Kidney epithelial cell (primary cell): ENCODE data around the gene APOBR. TPM values are rescaled to one million over a fixed set of nuclear protein-coding genes. Genes with fewer than 3 reads are reported as not detected.

ENCODE experiments used
- DNase-seq: peaks from one replicate; pipeline ENCODE4 v3.0.0-alpha.2; 2010; ENCODE audit warnings: low read depth
- H3K27me3 ChIP-seq: 2 replicates; pipeline ENCODE4 v1.6.0; 2011; ENCODE audit warnings: low read length; ENCODE audit not compliant: control insufficient read depth, insufficient read depth
- H3K36me3 ChIP-seq: 2 replicates; pipeline ENCODE4 v1.5.1; 2011; ENCODE audit warnings: low read length; ENCODE audit not compliant: control insufficient read depth, insufficient read depth
- H3K4me3 ChIP-seq: 2 replicates; pipeline ENCODE4 v1.5.1; 2011; ENCODE audit warnings: low read depth, mild to moderate bottlenecking, control low read depth, low read length
- total RNA-seq: library from RNA; depleted of rRNA; stranded (reverse); fragments of >200 nt; gene quantifications from 2 replicates; pipeline ENCODE4 v1.2.3, GENCODE V29; 2015
- TF ChIP-seq, protein P1 (sequence below): IDR thresholded peaks from 2 replicates; pipeline ENCODE4 v1.5.1; 2011; ENCODE audit warnings: mild to moderate bottlenecking, moderate library complexity, low read length, control low read depth, inconsistent platforms; ENCODE audit not compliant: insufficient read depth, poor library complexity, severe bottlenecking

Gene APOBR
- total RNA-seq, 1 donor from 2014 or later: 0.21 TPM

- Histone ChIP-seq H3K4me3 (no peak overlapping the region), H3K36me3 (no peaks in the 10 kb centered on the region), H3K27me3 (peaks cover 2% of the 10 kb centered on the region)
- TF ChIP-seq, protein P1, sequence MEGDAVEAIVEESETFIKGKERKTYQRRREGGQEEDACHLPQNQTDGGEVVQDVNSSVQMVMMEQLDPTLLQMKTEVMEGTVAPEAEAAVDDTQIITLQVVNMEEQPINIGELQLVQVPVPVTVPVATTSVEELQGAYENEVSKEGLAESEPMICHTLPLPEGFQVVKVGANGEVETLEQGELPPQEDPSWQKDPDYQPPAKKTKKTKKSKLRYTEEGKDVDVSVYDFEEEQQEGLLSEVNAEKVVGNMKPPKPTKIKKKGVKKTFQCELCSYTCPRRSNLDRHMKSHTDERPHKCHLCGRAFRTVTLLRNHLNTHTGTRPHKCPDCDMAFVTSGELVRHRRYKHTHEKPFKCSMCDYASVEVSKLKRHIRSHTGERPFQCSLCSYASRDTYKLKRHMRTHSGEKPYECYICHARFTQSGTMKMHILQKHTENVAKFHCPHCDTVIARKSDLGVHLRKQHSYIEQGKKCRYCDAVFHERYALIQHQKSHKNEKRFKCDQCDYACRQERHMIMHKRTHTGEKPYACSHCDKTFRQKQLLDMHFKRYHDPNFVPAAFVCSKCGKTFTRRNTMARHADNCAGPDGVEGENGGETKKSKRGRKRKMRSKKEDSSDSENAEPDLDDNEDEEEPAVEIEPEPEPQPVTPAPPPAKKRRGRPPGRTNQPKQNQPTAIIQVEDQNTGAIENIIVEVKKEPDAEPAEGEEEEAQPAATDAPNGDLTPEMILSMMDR: no peak
- DNase-seq: no peak
These were observed 52.2 kb downstream of the APOBR start for GRCh38 chr16:28546626-28547025.

- DNase-seq: no peak
- H3K27me3 ChIP-seq: peaks cover 2% of the 10 kb centered on the region
- TF ChIP-seq, protein P1: no peak
- no peak overlapping the region for H3K4me3 ChIP-seq
- H3K36me3 ChIP-seq: no peaks in the 10 kb centered on the region
These were observed 53.9 kb downstream of the APOBR start for GRCh38 chr16:28548306-28548802.

Other genes with a start within 250 kb of the APOBR start
- gene SBK1, start 202.1 kb upstream of the APOBR start, total RNA-seq: 10.5 and 12.9 TPM in 2 replicates
- gene NPIPB6, start 131.1 kb upstream of the APOBR start, total RNA-seq: not detected in 2 replicates
- gene EIF3CL, start 90.8 kb upstream of the APOBR start, total RNA-seq: 180 and 310 TPM in 2 replicates
- gene NPIPB7, start 22.3 kb upstream of the APOBR start, total RNA-seq: not detected in 2 replicates
- 30.3 and 41.5 TPM in 2 replicates for gene CLN3, start 2.6 kb upstream of the APOBR start, total RNA-seq
- not detected in 2 replicates for gene IL27, start 12.2 kb downstream of the APOBR start, total RNA-seq
- 0.55 and 0.63 TPM in 2 replicates for gene NUPR1, start 44.3 kb downstream of the APOBR start, total RNA-seq
- 28.5 and 32.5 TPM in 2 replicates for gene SGF29, start 59.3 kb downstream of the APOBR start, total RNA-seq
- 0.13 and 0.27 TPM in 2 replicates for gene SULT1A2, start 102.4 kb downstream of the APOBR start, total RNA-seq
- 3.1 and 3.3 TPM in 2 replicates for gene SULT1A1, start 115.4 kb downstream of the APOBR start, total RNA-seq
- gene NPIPB8, start 143.4 kb downstream of the APOBR start, total RNA-seq: not detected in 2 replicates
- 322 and 386 TPM in 2 replicates for gene EIF3C, start 216.8 kb downstream of the APOBR start, total RNA-seq